ENCODE results near the gene PRPF40A.

Gene PRPF40A

DNA sequence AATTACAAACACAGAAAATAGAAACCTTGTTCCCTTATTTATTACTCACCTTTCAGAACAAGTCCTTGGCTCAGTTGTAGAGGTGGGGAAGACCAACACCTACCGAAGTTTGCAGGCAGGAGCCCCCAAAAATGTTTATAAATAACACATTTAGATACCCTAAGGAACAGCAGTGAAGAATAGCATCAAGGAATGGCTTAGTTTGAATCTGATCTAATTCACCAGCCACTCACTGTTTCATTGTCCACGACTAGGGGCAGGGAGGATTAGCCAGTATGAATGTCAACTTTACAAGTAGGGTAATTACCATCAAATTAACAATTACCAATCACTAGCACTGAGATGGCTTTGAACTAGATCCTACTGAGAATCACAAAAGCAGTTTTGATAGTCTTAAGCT is 65.4 kb downstream of the PRPF40A start:
- DNase-seq (ENCODE audit: low read depth in 2 of 2) = no peak

GRCh38 chr2:152650768-152651371 is 66.4 kb downstream of the PRPF40A start:
- no peak for DNase-seq (ENCODE audit: low read depth in 2 of 2)

DNA sequence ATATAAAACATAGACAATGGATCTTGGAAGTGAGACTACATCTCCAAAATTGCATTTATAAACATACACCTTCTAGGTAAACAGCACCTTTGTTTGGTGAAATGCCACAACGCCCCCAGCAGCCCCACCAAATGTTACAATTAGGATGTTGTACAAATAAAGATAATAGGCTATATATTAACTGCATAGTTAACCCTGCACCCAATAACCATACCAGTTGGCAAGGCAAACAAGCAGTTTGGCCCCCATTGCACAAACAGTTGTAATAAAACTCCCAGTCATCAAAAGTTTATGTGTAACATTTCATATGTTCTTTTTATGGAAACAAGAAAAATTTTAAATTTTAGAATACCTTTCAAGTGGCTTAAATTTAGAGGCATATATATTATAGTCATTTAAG is 67.3 kb downstream of the PRPF40A start:
- no peak for DNase-seq (ENCODE audit: low read depth in 2 of 2)

DNA sequence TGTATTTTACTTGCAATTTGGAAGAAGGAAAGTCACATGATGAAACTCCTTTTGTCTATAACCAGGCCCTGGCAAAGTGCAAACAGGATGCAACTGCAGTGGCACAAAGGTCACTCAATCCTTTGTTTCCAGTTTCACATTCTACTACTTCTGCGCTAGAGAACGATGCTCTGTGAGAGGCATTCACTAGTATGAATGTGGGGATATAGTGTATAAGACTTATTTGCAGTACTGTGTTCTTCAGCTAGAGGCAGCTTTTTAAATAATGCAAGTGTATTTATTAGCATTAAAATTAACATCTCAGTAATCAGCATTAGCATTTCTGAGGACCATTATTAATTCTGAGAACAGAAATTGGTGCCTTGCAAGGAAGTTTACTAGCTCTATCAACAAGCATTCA is 68.9 kb downstream of the PRPF40A start:
- DNase-seq (ENCODE audit: low read depth in 2 of 2) = no peak

GRCh38 chr2:152647552-152647951 is 69.7 kb downstream of the PRPF40A start:
- DNase-seq (ENCODE audit: low read depth in 2 of 2) = no peak

DNA sequence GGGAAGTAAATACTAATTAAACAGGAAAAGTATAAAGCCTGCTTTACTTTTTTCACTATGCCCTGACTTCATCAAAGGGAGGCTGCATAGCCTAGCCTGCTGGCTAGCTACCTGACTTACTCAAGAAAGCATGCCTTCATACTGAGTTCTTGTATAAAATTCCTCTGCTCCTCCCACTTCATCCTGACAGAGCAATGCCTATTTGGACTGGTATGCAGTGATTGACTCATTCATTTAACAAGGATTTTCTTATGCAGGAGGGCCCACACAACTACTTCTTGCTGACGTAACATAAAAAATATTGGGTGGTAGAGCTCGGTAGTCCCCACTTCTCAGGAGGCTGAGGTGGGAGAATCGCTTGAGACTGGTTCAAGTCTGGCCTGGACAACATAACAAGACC is 70.5 kb downstream of the PRPF40A start:
- no peak for DNase-seq (ENCODE audit: low read depth in 2 of 2)

GRCh38 chr2:152646264-152646663 is 71.0 kb downstream of the PRPF40A start:
- DNase-seq (ENCODE audit: low read depth in 2 of 2) = no peak

- no peak for DNase-seq (ENCODE audit: low read depth in 2 of 2)
These were observed 72.9 kb downstream of the PRPF40A start for GRCh38 chr2:152644189-152644873.

GRCh38 chr2:152638590-152638989 is 78.7 kb downstream of the PRPF40A start:
- DNase-seq (ENCODE audit: low read depth in 2 of 2) = no peak

GRCh38 chr2:152638056-152638455 is 79.2 kb downstream of the PRPF40A start:
- no peak for DNase-seq (ENCODE audit: low read depth in 2 of 2)

DNA sequence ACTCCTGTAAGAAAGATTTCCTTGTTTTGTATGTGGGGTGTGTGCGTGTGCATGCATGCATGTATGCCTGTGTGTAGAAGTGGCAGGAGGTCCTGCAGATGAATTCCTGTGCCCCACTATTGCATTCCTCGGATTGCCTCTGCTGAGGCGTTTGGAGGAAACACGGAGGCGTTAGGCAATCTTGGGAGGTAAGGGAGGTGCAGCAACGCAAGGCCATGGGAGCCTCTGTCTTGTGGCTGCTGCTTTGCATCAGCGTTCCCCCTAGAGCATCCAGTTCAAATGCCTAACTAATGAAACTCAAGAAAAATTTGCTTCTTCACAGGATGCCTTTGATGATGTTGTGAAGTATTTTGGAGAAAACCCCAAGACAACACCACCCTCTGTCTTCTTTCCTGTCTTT is 80.0 kb downstream of the PRPF40A start:
- no peak for DNase-seq (ENCODE audit: low read depth in 2 of 2)

GRCh38 chr2:152635635-152636298 is 81.5 kb downstream of the PRPF40A start:
- DNase-seq (ENCODE audit: low read depth in 2 of 2) = peak; percentile 28 to 45

- no peak for DNase-seq (ENCODE audit: low read depth in 2 of 2)
These were observed 84.5 kb downstream of the PRPF40A start for GRCh38 chr2:152632736-152633135.

GRCh38 chr2:152630466-152630865 is 86.8 kb downstream of the PRPF40A start:
- DNase-seq (ENCODE audit: low read depth in 2 of 2) = no peak

DNA sequence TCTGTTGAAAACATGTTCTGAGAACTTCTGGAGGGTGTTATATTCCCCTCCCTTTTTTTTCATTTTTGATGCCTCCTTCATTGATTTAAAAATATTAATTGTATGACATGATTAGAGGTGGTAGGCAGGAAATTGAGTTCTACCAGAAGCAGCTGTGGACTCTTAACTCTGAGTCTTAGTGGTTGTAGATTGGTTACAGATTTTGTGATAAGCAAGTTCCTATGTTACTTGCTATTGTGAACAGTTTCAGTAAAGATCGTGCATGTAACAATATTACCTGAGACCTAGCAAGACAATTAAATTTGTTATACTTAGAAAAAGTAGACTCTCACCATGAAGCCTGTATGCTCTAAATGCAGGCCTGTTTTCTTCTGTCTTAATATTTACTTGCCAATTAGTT is 88.1 kb downstream of the PRPF40A start:
- no peak for DNase-seq (ENCODE audit: low read depth in 2 of 2)

DNA sequence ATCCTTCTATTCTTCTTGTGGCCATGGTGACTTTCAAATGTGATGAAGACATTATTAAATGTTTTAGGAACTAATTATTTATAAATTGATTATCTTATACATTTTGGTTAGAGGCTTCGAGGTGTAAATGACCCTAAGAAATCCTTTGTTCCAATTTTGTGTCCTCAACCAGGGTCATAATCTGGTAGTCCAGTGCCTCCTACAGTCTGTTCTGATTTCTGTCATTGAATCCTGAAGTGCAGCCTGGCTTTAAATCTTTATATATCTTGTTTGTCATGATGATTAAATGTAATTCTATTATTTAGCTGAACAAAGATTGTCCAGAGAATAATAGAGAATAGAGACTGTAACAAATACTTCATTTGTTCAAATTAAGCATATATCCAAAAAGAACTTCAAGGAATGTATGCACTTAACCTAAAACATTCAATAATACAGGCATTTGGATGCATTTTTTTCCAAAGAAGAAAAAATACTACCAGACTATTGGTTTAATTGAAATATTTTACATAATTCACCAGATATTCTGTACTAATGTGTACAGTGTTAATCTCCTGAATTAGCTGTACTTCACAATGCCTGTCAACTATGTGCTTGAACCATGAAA is 89.8 kb downstream of the PRPF40A start:
- no peak for DNase-seq (ENCODE audit: low read depth in 2 of 2)

GRCh38 chr2:152626911-152627339 is 90.3 kb downstream of the PRPF40A start:
- no peak for DNase-seq (ENCODE audit: low read depth in 2 of 2)

GRCh38 chr2:152624805-152625204 is 92.5 kb downstream of the PRPF40A start:
- DNase-seq (ENCODE audit: low read depth in 2 of 2) = no peak

- no peak for DNase-seq (ENCODE audit: low read depth in 2 of 2)
These were observed 93.5 kb downstream of the PRPF40A start for GRCh38 chr2:152623775-152624174.

GRCh38 chr2:152623076-152623740 is 94.1 kb downstream of the PRPF40A start:
- DNase-seq (ENCODE audit: low read depth in 2 of 2) = no peak

- DNase-seq (ENCODE audit: low read depth in 2 of 2) = no peak
These were observed 95.0 kb downstream of the PRPF40A start for GRCh38 chr2:152622219-152622618.

DNA sequence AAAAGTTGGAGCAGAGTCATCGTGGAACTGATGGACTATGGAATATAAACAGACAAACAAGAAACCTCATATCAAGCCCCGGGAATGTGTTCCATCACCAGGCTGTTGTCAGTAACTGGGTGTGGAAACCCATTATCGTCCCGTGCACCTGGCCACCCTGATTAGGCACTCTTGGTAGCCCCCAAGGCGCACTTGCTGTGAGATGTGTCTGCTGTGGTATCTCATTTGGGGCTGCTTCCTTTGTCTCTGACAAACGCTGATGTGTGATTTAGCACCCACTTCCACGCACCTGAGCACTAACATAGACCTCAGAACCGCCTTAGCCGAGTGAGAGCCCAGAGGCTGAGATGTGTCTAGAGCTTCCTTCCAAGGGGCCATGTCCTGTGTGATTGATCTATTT is 96.3 kb downstream of the PRPF40A start:
- no peak for DNase-seq (ENCODE audit: low read depth in 2 of 2)
